Measurements from ENCODE around the gene NCKAP5. TPM values are rescaled to one million over a fixed set of nuclear protein-coding genes. Genes with fewer than 3 reads are reported as not detected.

The NCKAP5 gene
- total and polyA plus RNA-seq, 4 donors, result 2.3 to 20.2 (median 8.1) TPM

GRCh38 chr2:133591164-133591563 is 22.9 kb upstream of the NCKAP5 start:
- Histone ChIP-seq H3K27ac (ENCODE audit: low read depth in 1 of 2, low read length in 1 of 2) (peak overlapping the region in 1 of 2 donors; percentile 34), H3K36me3 (ENCODE audit: control insufficient read depth in 4 of 4, insufficient read depth in 4 of 4, low read length in 4 of 4) (no peaks in the 10 kb centered on the region), H3K9me3 (ENCODE audit: control insufficient read depth in 4 of 4, insufficient read depth in 3 of 4, low read length in 3 of 4) (peaks cover 0 to 2% (median 0%) of the 10 kb centered on the region in 4 donors), H3K4me1 (ENCODE audit: control insufficient read depth in 5 of 5, insufficient read depth in 5 of 5, low read length in 5 of 5) (peaks cover 0 to 11% (median 8%) of the 10 kb centered on the region in 5 donors), H3K4me3 (no peak overlapping the region), H3K9ac (ENCODE audit: insufficient read depth in 1 of 2, low read length in 2 of 2) (no peak overlapping the region), H3K27me3 (ENCODE audit: control insufficient read depth in 3 of 3, insufficient read depth in 3 of 3, low read length in 2 of 3) (no peaks in the 10 kb centered on the region)
- WGBS, 2 donors, result 11 to 26% methylated on average over 4 of the region's 4 CpGs
- ATAC-seq (ENCODE audit: insufficient read depth, low FRiP score), result no peak
- no peak for TF ChIP-seq CTCF (IDR thresholded peaks at IDR 0.05; ENCODE audit: control extremely low read depth, extremely low read depth)
- DNase-seq, result peak; percentile 81 to 93 (median 87)

- no peak overlapping the region for H3K9ac ChIP-seq (ENCODE audit: insufficient read depth in 1 of 2, low read length in 2 of 2)
- no peak overlapping the region for H3K4me3 ChIP-seq
- no peak overlapping the region for H3K27ac ChIP-seq (ENCODE audit: low read depth in 1 of 2, low read length in 1 of 2)
- H3K9me3 ChIP-seq (ENCODE audit: control insufficient read depth in 4 of 4, insufficient read depth in 3 of 4, low read length in 3 of 4), result no peaks in the 10 kb centered on the region
- no peaks in the 10 kb centered on the region for H3K36me3 ChIP-seq (ENCODE audit: control insufficient read depth in 4 of 4, insufficient read depth in 4 of 4, low read length in 4 of 4)
- WGBS, 2 donors, result 66 to 83% methylated on average over 4 of the region's 4 CpGs
- ATAC-seq (ENCODE audit: insufficient read depth, low FRiP score) (no peak), DNase-seq (no peak)
- TF ChIP-seq CTCF (IDR thresholded peaks at IDR 0.05; ENCODE audit: control extremely low read depth, extremely low read depth), result no peak
- H3K27me3 ChIP-seq (ENCODE audit: control insufficient read depth in 3 of 3, insufficient read depth in 3 of 3, low read length in 2 of 3), result no peaks in the 10 kb centered on the region
- peaks cover 0 to 11% (median 8%) of the 10 kb centered on the region in 5 donors for H3K4me1 ChIP-seq (ENCODE audit: control insufficient read depth in 5 of 5, insufficient read depth in 5 of 5, low read length in 5 of 5)
These were observed 21.2 kb upstream of the NCKAP5 start for GRCh38 chr2:133589456-133589855.

GRCh38 chr2:133588144-133588543 is 19.9 kb upstream of the NCKAP5 start:
- Histone ChIP-seq H3K36me3 (ENCODE audit: control insufficient read depth in 4 of 4, insufficient read depth in 4 of 4, low read length in 4 of 4) (no peaks in the 10 kb centered on the region), H3K27ac (ENCODE audit: low read depth in 1 of 2, low read length in 1 of 2) (no peak overlapping the region), H3K4me1 (ENCODE audit: control insufficient read depth in 5 of 5, insufficient read depth in 5 of 5, low read length in 5 of 5) (peaks cover 0 to 11% (median 8%) of the 10 kb centered on the region in 5 donors), H3K9ac (ENCODE audit: insufficient read depth in 1 of 2, low read length in 2 of 2) (no peak overlapping the region), H3K9me3 (ENCODE audit: control insufficient read depth in 4 of 4, insufficient read depth in 3 of 4, low read length in 3 of 4) (no peaks in the 10 kb centered on the region), H3K27me3 (ENCODE audit: control insufficient read depth in 3 of 3, insufficient read depth in 3 of 3, low read length in 2 of 3) (no peaks in the 10 kb centered on the region), H3K4me3 (no peak overlapping the region)
- DNase-seq (no peak), ATAC-seq (ENCODE audit: insufficient read depth, low FRiP score) (no peak)
- no peak for TF ChIP-seq CTCF (IDR thresholded peaks at IDR 0.05; ENCODE audit: control extremely low read depth, extremely low read depth)
- 41 to 50% methylated on average over 1 of the region's 1 CpG for WGBS, 2 donors

DNA sequence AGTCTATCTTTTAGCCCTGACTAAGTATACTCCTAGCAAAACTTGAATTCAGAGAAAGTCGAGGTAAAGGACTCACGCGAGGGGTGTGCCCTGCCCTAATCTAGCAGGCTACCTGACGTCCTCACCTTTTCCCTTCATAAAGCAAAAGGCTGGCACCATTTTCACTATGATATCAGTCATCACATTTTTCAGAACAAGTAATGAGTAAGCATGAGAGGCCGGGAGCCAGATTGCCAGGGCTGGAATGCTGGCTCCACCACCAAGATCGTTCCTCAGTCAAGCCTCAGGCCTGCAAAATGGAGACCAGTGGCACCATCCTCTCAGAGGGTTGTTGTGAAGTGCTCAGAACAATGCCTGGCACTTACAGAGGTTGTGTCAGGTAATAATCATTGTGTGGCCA is 18.7 kb upstream of the NCKAP5 start:
- WGBS, 2 donors, result 81 to 89% methylated on average over 6 of the region's 6 CpGs
- no peak for DNase-seq

More for the DNA sequence above, 18.7 kb upstream of the NCKAP5 start:
- Histone ChIP-seq H3K4me1 (ENCODE audit: control insufficient read depth in 5 of 5, insufficient read depth in 5 of 5, low read length in 5 of 5) (peaks cover under 1 to 11% (median 8%) of the 10 kb centered on the region in 5 donors), H3K36me3 (ENCODE audit: control insufficient read depth in 4 of 4, insufficient read depth in 4 of 4, low read length in 4 of 4) (no peaks in the 10 kb centered on the region), H3K27me3 (ENCODE audit: control insufficient read depth in 3 of 3, insufficient read depth in 3 of 3, low read length in 2 of 3) (no peaks in the 10 kb centered on the region), H3K4me3 (no peak overlapping the region), H3K27ac (ENCODE audit: low read depth in 1 of 2, low read length in 1 of 2) (peak overlapping the region in 1 of 2 donors; percentile 54), H3K9me3 (ENCODE audit: control insufficient read depth in 4 of 4, insufficient read depth in 3 of 4, low read length in 3 of 4) (no peaks in the 10 kb centered on the region), H3K9ac (ENCODE audit: insufficient read depth in 1 of 2, low read length in 2 of 2) (no peak overlapping the region)
- no peak for TF ChIP-seq CTCF (IDR thresholded peaks at IDR 0.05; ENCODE audit: control extremely low read depth, extremely low read depth)
- no peak for ATAC-seq (ENCODE audit: insufficient read depth, low FRiP score)

Measured in lung (tissue), 12 donors.